ENCODE results near the gene KIAA1549. TPM values are rescaled to one million over a fixed set of nuclear protein-coding genes. Genes with fewer than 3 reads are reported as not detected.

KIAA1549 gene
- total RNA-seq = 3.0 and 3.6 TPM in 2 replicates

GRCh38 chr7:138981332-138982203, at the start of gene KIAA1549:
Gene KIAA1549 (minus strand): TSS chr7:138981389. CDS start chr7:138981269, 120 bp downstream.

GRCh38 chr7:138797715-138798320, 183.4 kb downstream of the KIAA1549 start, which contains the start of the genes ATP6V0A4 and TMEM213:
Gene ATP6V0A4 (minus strand): TSS chr7:138798196. CDS start chr7:138771247, 26,949 bp downstream.
Gene TMEM213 (plus strand): TSS chr7:138797994. CDS start chr7:138798105, 111 bp downstream.

Small RNA genes lying within 50 kb of the gene (small RNA-seq; reads per million reads assigned to genes)
- not detected for gene RNU6-1272P

Other genes with a start within 250 kb of the KIAA1549 start
- not detected in 2 replicates for gene TMEM213, start 183.4 kb downstream of the KIAA1549 start, total RNA-seq
- not detected in 2 replicates for gene ATP6V0A4, start 183.2 kb downstream of the KIAA1549 start, total RNA-seq
- 20.3 and 27.1 TPM in 2 replicates for gene ZC3HAV1L, start 54.7 kb upstream of the KIAA1549 start, total RNA-seq
- 57.6 and 68.2 TPM in 2 replicates for gene ZC3HAV1, start 128.3 kb upstream of the KIAA1549 start, total RNA-seq
- 5.5 and 7.0 TPM in 2 replicates for gene UBN2, start 249.8 kb upstream of the KIAA1549 start, total RNA-seq

Data from hair follicle dermal papilla cell (primary cell).